HEK293 (cell line): ENCODE measurements around the gene RBFOX1.

Source experiments
- CTCF ChIA-PET: fragments of 350-600 bp; formaldehyde crosslinking; extraction: SDS; loops from one replicate; lab custom pipeline; 2021; ENCODE audit warnings: antibody characterized with exemption; lab: Yijun Ruan, JAX
- POLR2A ChIA-PET: fragments of 300-600 bp; formaldehyde crosslinking; extraction: SDS; loops from one replicate; lab custom pipeline; 2020; ENCODE audit warnings: antibody characterized with exemption, inconsistent platforms; lab: Yijun Ruan, JAX
- H3K27ac ChIP-seq: fragments of 200-500 bp; sonication (Bioruptor generic); 2 replicates; pipeline ENCODE4 v1.5.1; 2014; ENCODE audit warnings: low read depth, low read length, control low read depth, inconsistent platforms; ENCODE audit errors: extremely low read depth
- H3K36me3 ChIP-seq, 2 experiments: fragments of 200-500 bp in 1 of 2; sonication (Bioruptor generic) in 1 of 2; 1 replicate in 1 of 2; 2 replicates in 1 of 2; pipeline ENCODE4 v1.5.1; 2014 to 2017; ENCODE audit warnings: inconsistent platforms in 2 of 2, low read length in 2 of 2; ENCODE audit not compliant: control insufficient read depth in 2 of 2, insufficient read depth in 1 of 2
- H3K4me1 ChIP-seq: fragments of 200-500 bp; sonication (Bioruptor generic); 2 replicates; pipeline ENCODE4 v1.5.1; 2014; ENCODE audit warnings: mild to moderate bottlenecking, low read length, inconsistent platforms; ENCODE audit not compliant: control insufficient read depth, insufficient read depth
- H3K4me3 ChIP-seq: 2 replicates; pipeline ENCODE4 v1.5.1; 2011; ENCODE audit warnings: low read depth, mild to moderate bottlenecking, control low read depth, low read length, moderate library complexity
- H3K9me3 ChIP-seq: fragments of 200-500 bp; sonication (Bioruptor generic); 2 replicates; pipeline ENCODE4 v1.5.1; 2014; ENCODE audit warnings: low read depth, low read length, inconsistent platforms; ENCODE audit not compliant: control insufficient read depth, insufficient read depth
- BCL11B ChIP-seq: fragments of 450-650 bp; formaldehyde crosslinking; IDR thresholded peaks from 2 replicates; pipeline ENCODE4 v1.5.1; 2016; ENCODE audit warnings: low read depth, missing biosample characterization, missing genetic modification characterization
- MZF1 ChIP-seq: fragments of 450-650 bp; formaldehyde crosslinking; IDR thresholded peaks from 2 replicates; pipeline ENCODE4 v1.5.1; 2017; ENCODE audit warnings: missing biosample characterization, missing genetic modification characterization, borderline replicate concordance
- PRDM2 ChIP-seq: fragments of 450-650 bp; formaldehyde crosslinking; IDR thresholded peaks from 2 replicates; pipeline ENCODE4 v1.5.1; 2016; ENCODE audit warnings: missing biosample characterization, missing genetic modification characterization, borderline replicate concordance
- ZBTB21 ChIP-seq: fragments of 450-650 bp; formaldehyde crosslinking; IDR thresholded peaks from 2 replicates; pipeline ENCODE4 v1.5.1; 2017; ENCODE audit warnings: missing biosample characterization, missing genetic modification characterization
- ZBTB48 ChIP-seq: fragments of 450-650 bp; formaldehyde crosslinking; IDR thresholded peaks from 2 replicates; pipeline ENCODE4 v1.5.1; 2016; ENCODE audit warnings: missing biosample characterization, missing genetic modification characterization
- ZBTB6 ChIP-seq: fragments of 450-650 bp; formaldehyde crosslinking; IDR thresholded peaks from 2 replicates; pipeline ENCODE4 v1.5.1; 2017; ENCODE audit warnings: missing biosample characterization, missing genetic modification characterization
- ZNF280D ChIP-seq: fragments of 450-650 bp; formaldehyde crosslinking; IDR thresholded peaks from 2 replicates; pipeline ENCODE4 v1.5.1; 2016; ENCODE audit warnings: missing biosample characterization, missing genetic modification characterization
- ZNF488 ChIP-seq: fragments of 450-650 bp; formaldehyde crosslinking; IDR thresholded peaks from 2 replicates; pipeline ENCODE4 v1.5.1; 2016; ENCODE audit warnings: missing biosample characterization, missing genetic modification characterization
- ZNF501 ChIP-seq: fragments of 450-650 bp; formaldehyde crosslinking; IDR thresholded peaks from 2 replicates; pipeline ENCODE4 v1.5.1; 2016; ENCODE audit warnings: missing biosample characterization, missing genetic modification characterization
- ZNF571 ChIP-seq: fragments of 450-650 bp; formaldehyde crosslinking; IDR thresholded peaks from 2 replicates; pipeline ENCODE4 v1.5.0; 2017; ENCODE audit warnings: missing biosample characterization, missing genetic modification characterization
- ZNF645 ChIP-seq: fragments of 450-650 bp; formaldehyde crosslinking; IDR thresholded peaks from 2 replicates; pipeline ENCODE4; 2016; ENCODE audit warnings: missing biosample characterization, missing genetic modification characterization
- ZSCAN5A ChIP-seq: fragments of 450-650 bp; formaldehyde crosslinking; IDR thresholded peaks from 2 replicates; pipeline ENCODE4 v1.5.1; 2016; ENCODE audit warnings: missing biosample characterization, missing genetic modification characterization

RBFOX1 gene

GRCh38 chr16:7381671-7382070 is 49.0 kb downstream of the RBFOX1 start:
- Histone ChIP-seq H3K4me3 (no peak overlapping the region), H3K36me3 (no peaks in the 10 kb centered on the region), H3K9me3 (no peaks in the 10 kb centered on the region), H3K27ac (no peak overlapping the region), H3K4me1 (no peaks in the 10 kb centered on the region)
- ChIA-PET POLR2A (no interaction called here), CTCF (no interaction called here)
- no peak for TF ChIP-seq ZBTB48 (tag by site-specific recombination)
- no peak for TF ChIP-seq MZF1 (tag by site-specific recombination)
- TF ChIP-seq ZNF501 (tag by site-specific recombination): no peak
- TF ChIP-seq PRDM2: no peak
- no peak for TF ChIP-seq ZNF571 (tag by site-specific recombination)
- TF ChIP-seq ZNF488 (tag by site-specific recombination): no peak
- TF ChIP-seq ZSCAN5A (tag by site-specific recombination): no peak
- TF ChIP-seq BCL11B (tag by site-specific recombination): no peak
- no peak for TF ChIP-seq ZNF280D
- TF ChIP-seq ZBTB6: no peak

- H3K4me1 ChIP-seq: no peaks in the 10 kb centered on the region
- CTCF ChIA-PET: no interaction called here
- no peak overlapping the region for H3K27ac ChIP-seq
- H3K4me3 ChIP-seq: no peak overlapping the region
- POLR2A ChIA-PET: no interaction called here
- H3K36me3 ChIP-seq: no peaks in the 10 kb centered on the region
- H3K9me3 ChIP-seq: no peaks in the 10 kb centered on the region
- TF ChIP-seq ZBTB21 (no peak), ZNF645 (tag by site-specific recombination) (no peak)
These were observed 49.9 kb downstream of the RBFOX1 start for GRCh38 chr16:7382521-7382920.
